Measurements from ENCODE around the gene C1QTNF3.

The C1QTNF3 gene

GRCh38 chr5:34002629-34003328 lies 40.2 kb downstream of the C1QTNF3 start:
- in situ Hi-C loops (cut with MboI; ENCODE audit: low sequenced_read_pairs): no loop called here

- in situ Hi-C loops (cut with MboI; ENCODE audit: low sequenced_read_pairs): no loop called here
Observed at GRCh38 chr5:34001241-34001841, 41.7 kb downstream of the C1QTNF3 start.

GRCh38 chr5:33999978-34000377 lies 43.0 kb downstream of the C1QTNF3 start:
- in situ Hi-C loops (cut with MboI; ENCODE audit: low sequenced_read_pairs): loop anchor here (25.0 kb wide), 1 partner anchor 462 kb away; no protein-coding TSS in a partner anchor

GRCh38 chr5:33997331-33997983 lies 45.6 kb downstream of the C1QTNF3 start:
- in situ Hi-C loops (cut with MboI; ENCODE audit: low sequenced_read_pairs): loop anchor here (25.0 kb wide), 1 partner anchor 465 kb away; no protein-coding TSS in a partner anchor

- in situ Hi-C loops (cut with MboI; ENCODE audit: low sequenced_read_pairs): loop anchor here (25.0 kb wide), 1 partner anchor 466 kb away; no protein-coding TSS in a partner anchor
Observed at GRCh38 chr5:33995865-33996264, 47.1 kb downstream of the C1QTNF3 start.

GRCh38 chr5:33994845-33995244 lies 48.2 kb downstream of the C1QTNF3 start:
- in situ Hi-C loops (cut with MboI; ENCODE audit: low sequenced_read_pairs): loop anchor here (25.0 kb wide), 1 partner anchor 467 kb away; no protein-coding TSS in a partner anchor

- in situ Hi-C loops (cut with MboI; ENCODE audit: low sequenced_read_pairs): loop anchor here (25.0 kb wide), 1 partner anchor 469 kb away; no protein-coding TSS in a partner anchor
Observed at GRCh38 chr5:33992864-33993263, 50.1 kb downstream of the C1QTNF3 start.

- in situ Hi-C loops (cut with MboI; ENCODE audit: low sequenced_read_pairs): loop anchor here (25.0 kb wide), 1 partner anchor 477 kb away; no protein-coding TSS in a partner anchor
Observed at GRCh38 chr5:33985447-33985846, 57.6 kb downstream of the C1QTNF3 start.

GRCh38 chr5:33984671-33985124 lies 58.3 kb downstream of the C1QTNF3 start, which contains the start of gene SLC45A2:
SLC45A2 (minus strand) TSS chr5:33984693; CDS start chr5:33984583, 110 bp downstream.
- in situ Hi-C loops (cut with MboI; ENCODE audit: low sequenced_read_pairs): loop anchor here (25.0 kb wide), 1 partner anchor 478 kb away; no protein-coding TSS in a partner anchor

GRCh38 chr5:33984178-33984577 lies 58.8 kb downstream of the C1QTNF3 start:
- in situ Hi-C loops (cut with MboI; ENCODE audit: low sequenced_read_pairs): loop anchor here (25.0 kb wide), 1 partner anchor 478 kb away; no protein-coding TSS in a partner anchor

GRCh38 chr5:33981408-33982162 lies 61.4 kb downstream of the C1QTNF3 start:
- in situ Hi-C loops (cut with MboI; ENCODE audit: low sequenced_read_pairs): loop anchor here (25.0 kb wide), 1 partner anchor 481 kb away; no protein-coding TSS in a partner anchor

GRCh38 chr5:33980030-33980429 lies 63.0 kb downstream of the C1QTNF3 start:
- in situ Hi-C loops (cut with MboI; ENCODE audit: low sequenced_read_pairs): loop anchor here (25.0 kb wide), 1 partner anchor 482 kb away; no protein-coding TSS in a partner anchor

GRCh38 chr5:33978306-33978705 lies 64.7 kb downstream of the C1QTNF3 start:
- in situ Hi-C loops (cut with MboI; ENCODE audit: low sequenced_read_pairs): loop anchor here (25.0 kb wide), 1 partner anchor 484 kb away; no protein-coding TSS in a partner anchor

GRCh38 chr5:33976307-33976706 lies 66.7 kb downstream of the C1QTNF3 start:
- in situ Hi-C loops (cut with MboI; ENCODE audit: low sequenced_read_pairs): loop anchor here (25.0 kb wide), 1 partner anchor 486 kb away; no protein-coding TSS in a partner anchor

GRCh38 chr5:33975852-33976251 lies 67.2 kb downstream of the C1QTNF3 start:
- in situ Hi-C loops (cut with MboI; ENCODE audit: low sequenced_read_pairs): loop anchor here (25.0 kb wide), 1 partner anchor 486 kb away; no protein-coding TSS in a partner anchor

- in situ Hi-C loops (cut with MboI; ENCODE audit: low sequenced_read_pairs): no loop called here
Observed at GRCh38 chr5:33973271-33973670, 69.7 kb downstream of the C1QTNF3 start.

GRCh38 chr5:33969572-33970452 lies 73.2 kb downstream of the C1QTNF3 start:
- in situ Hi-C loops (cut with MboI; ENCODE audit: low sequenced_read_pairs): no loop called here

- in situ Hi-C loops (cut with MboI; ENCODE audit: low sequenced_read_pairs): no loop called here
Observed at GRCh38 chr5:33968211-33969005, 74.6 kb downstream of the C1QTNF3 start.
